Tibial nerve (tissue), 4 donors: ENCODE measurements around the gene MOV10L1.

ENCODE experiments used
- CTCF ChIP-seq, 5 experiments: fragments of 200-600 bp in 3 of 5; fragments of 450-650 bp in 2 of 5; sonication (generic) in 3 of 5; IDR thresholded peaks; one replicate each; pipeline ENCODE4 v1.5.1; 2016 to 2019; ENCODE audit warnings: antibody characterized with exemption in 5 of 5, mild to moderate bottlenecking in 3 of 5, moderate library complexity in 2 of 5
- EP300 ChIP-seq, 2 donors: sonication (generic); formaldehyde crosslinking; IDR thresholded peaks; one replicate each; pipeline ENCODE4 v1.6.1; 2017; ENCODE audit warnings: antibody characterized with exemption in 2 of 2, mild to moderate bottlenecking in 1 of 2

- TF ChIP-seq CTCF (IDR thresholded peaks at IDR 0.05): no peak
- no peak for TF ChIP-seq EP300 (IDR thresholded peaks at IDR 0.05)
These were observed 1.4 kb downstream of the MOV10L1 start for GRCh38 chr22:50091092-50091768.
